HPDE6-E6E7 (cell line): Measurements from ENCODE around the gene UBE2S.

Experiments
- DNase-seq: peaks from one replicate; pipeline ENCODE4 v3.0.0; 2011; ENCODE audit warnings: missing footprints; ENCODE audit errors: extremely low spot score

Gene UBE2S

DNA sequence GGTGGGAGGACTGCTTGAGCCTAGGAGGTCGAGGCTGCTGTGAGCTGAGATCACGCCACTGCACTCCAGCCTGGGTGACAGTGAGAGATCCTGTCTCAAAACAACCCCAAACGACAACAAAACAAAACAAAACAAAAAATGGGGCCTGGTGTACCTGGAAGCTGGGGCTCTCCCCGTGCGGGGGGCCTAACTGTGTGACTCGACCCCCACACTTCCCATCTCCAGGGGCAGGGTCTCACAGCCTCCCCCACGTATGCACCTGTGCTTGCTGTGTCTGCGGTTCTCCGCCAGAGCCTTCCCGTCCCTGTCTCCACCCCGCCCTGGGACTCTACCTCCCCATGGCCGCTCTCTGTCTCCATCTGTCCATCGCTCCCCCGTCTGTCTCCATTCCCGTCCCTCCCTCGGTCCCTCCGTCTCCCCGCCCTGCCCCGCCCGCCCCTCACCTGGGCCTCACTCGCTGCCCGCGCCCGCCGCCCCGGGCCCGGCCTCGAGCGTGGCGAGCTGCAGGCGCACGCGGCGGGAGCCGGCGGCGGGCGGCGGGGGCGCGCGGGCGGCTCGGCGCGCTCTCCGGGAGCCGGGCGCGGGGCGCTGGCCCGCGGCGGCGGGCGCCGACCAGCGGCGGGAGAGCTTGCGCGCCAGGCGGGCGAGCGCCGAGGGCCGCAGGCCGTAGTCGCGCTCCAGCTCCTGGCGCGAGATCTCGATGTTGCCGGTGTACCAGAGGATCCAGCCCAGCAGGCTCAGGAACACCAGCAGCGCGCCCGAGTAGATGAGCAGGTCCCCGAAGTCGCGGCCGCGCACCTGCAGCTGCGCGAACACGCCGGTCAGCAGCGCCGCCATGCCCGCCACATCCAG lies 24.1 kb downstream of the UBE2S start:
- DNase-seq: no peak

GRCh38 chr19:55382522-55383054 lies 25.0 kb downstream of the UBE2S start:
- no peak for DNase-seq

GRCh38 chr19:55382013-55382412 lies 25.6 kb downstream of the UBE2S start:
- no peak for DNase-seq

- no peak for DNase-seq
These were observed 28.4 kb downstream of the UBE2S start for GRCh38 chr19:55379174-55379573.

GRCh38 chr19:55377356-55378131 lies 30.0 kb downstream of the UBE2S start:
- DNase-seq: no peak

GRCh38 chr19:55376241-55376933 lies 31.2 kb downstream of the UBE2S start, which contains the start of gene TMEM190:
Gene TMEM190 (plus strand): TSS chr19:55376826. CDS start chr19:55376854, 28 bp downstream.
- DNase-seq: no peak

GRCh38 chr19:55373993-55374757 lies 33.4 kb downstream of the UBE2S start:
- DNase-seq: no peak

GRCh38 chr19:55373306-55373992 lies 34.1 kb downstream of the UBE2S start:
- no peak for DNase-seq

DNA sequence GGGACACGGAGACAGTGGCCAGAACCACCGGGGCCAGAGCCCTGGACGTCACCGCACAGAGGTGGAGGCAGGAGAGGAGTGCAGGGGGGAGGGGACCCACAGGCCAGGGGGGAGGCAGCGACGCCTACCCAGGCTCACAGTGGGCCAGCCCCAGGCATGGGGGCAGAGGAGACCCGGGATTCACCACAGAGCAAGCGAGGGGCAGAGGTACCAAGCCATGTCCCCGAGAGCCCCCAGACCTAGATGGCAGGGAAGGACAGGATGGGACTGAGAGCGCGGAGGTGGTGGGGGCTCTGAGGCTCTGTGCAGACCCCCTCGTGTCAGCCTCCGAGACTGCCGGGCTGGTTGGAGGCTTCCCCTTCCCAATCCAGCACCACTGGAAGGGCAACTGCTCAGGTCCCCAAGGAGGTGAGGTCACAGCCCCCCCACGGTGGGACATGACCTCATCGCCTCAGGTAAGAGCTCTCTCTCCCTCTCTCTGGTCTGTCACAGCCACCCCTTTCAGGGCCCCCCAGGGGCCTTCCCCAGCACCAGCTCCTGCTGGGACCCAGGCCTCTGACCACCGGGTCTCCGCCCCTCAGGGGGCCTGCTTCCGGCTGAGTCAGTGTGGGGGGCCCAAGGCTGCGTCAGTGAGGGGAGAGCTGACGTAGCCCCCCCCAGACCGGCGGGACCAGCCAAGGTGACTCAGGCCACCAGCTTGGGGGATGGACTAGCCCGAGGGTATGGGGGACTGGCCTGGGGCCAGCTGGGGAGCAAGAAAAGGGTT lies 35.1 kb downstream of the UBE2S start:
- DNase-seq: no peak

DNA sequence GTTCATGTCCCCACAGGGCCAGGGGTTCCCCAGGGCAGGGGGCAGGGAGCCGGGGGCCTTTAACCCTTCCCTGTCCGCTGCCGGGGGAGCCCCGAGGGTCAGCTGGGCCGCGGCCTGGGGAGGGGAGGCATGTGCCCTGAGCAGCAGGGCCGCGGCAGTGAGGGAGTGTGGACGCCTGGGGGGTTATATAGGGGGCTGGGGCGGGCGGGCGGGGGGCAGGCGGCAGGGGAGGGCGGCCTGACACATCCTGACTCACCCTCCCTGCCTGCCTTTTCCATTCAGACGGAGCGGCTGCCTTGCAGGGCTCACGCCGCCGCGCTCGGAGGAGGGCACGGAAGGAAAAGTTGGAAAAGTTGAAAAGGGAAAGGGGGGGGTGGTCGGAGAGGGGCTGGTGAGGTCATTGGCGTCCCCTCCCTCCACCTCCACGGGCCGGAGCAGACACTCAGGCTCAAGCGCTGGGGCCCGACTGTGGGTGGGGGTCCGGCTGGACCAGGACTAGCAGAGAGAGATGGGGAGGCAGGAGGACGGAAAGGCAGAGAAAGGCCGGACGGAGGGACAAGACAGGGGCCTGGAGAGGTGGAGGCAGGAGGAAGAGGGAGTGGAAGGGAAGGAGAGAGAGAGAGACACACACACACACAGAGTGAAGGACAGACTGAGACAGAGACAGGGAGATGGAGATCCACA lies 37.1 kb downstream of the UBE2S start, which contains the start of gene IL11:
TSS of gene IL11 (minus strand) at position 159 of the 684 bp plus-strand sequence. CDS start at position 6, 153 bp downstream.
- no peak for DNase-seq

- DNase-seq: peak; percentile 83
These were observed 37.8 kb downstream of the UBE2S start for GRCh38 chr19:55369653-55370304.

DNA sequence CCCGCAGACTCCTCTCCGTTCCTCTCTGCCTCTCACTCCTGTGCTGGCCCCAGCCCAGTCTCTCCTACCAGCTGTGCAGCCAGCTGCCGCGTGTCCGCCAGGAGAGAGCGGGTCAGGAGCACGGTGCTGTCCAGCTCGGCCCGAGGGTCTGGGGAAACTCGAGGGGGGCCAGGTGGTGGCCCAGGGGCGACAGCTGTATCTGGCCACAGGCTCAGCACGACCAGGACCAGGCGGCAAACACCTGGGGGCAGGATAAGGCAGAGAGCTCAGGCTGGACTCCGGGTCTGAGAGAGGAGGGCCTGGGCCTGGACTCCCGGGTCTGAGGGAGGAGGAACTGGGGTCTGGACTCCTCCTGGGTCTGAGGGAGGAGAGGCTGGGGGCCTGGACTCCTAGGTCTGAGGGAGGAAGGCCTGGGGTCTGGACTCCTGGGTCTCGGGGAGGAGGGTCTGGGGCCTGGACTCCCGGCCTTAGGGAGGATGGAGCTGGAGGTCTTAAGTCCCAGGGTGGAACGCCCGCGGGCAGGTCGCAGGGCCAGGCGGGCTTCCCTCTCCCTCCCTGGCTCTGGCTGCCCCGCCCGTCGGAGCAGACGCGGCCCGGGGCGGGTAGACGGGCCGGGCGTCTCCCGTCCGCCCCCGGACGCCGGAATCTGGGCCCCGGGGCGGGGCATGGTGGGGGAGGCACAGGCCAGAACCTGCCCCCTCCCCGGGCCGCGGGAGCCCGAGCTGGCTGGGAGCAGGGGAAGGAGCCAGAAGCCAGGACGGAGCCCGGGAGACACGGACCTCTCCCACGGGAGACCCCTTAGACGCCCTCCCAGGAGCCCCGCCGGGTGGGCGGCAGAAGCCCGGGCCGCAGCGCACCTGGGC lies 38.7 kb downstream of the UBE2S start:
- DNase-seq: no peak

DNA sequence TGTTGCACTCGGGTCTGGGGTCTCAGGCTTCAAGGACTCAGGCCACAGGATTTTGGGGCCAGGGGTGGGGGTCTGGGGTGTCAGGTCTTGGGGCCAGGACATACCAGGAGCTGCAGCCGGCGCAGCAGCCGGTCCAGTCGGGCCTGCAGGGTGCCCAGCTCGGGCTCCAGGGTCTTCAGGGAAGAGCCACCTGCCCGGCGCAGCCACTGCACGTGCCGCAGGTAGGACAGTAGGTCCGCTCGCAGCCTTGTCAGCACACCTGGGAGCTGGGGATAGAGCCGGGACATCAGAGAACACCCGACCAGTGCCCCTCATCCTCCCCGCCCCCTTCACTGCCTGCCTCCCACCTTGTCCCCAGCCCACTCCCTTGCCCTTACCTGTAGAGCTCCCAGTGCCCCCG lies 39.5 kb downstream of the UBE2S start:
- DNase-seq: no peak

GRCh38 chr19:55366790-55367189 lies 40.8 kb downstream of the UBE2S start:
- no peak for DNase-seq

DNA sequence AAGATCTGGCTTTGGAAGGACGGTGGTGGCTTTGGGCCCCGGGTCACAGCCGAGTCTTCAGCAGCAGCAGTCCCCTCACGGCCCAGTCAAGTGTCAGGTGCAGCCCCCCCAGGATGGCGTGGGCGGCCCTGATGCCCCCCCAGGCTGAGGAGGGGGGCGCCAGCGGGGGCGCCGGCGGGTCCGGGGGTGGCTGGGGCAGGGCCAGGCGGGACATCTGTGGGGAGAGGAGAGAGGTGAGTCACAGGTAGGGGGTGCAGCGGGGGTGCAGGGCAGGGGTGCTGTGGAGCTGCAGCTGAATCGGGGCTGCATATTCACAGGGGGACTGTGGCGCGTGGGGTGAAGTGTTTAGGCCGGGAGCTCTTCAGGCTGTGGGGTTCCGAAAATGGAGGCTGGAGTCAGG lies 41.6 kb downstream of the UBE2S start:
- DNase-seq: no peak

DNA sequence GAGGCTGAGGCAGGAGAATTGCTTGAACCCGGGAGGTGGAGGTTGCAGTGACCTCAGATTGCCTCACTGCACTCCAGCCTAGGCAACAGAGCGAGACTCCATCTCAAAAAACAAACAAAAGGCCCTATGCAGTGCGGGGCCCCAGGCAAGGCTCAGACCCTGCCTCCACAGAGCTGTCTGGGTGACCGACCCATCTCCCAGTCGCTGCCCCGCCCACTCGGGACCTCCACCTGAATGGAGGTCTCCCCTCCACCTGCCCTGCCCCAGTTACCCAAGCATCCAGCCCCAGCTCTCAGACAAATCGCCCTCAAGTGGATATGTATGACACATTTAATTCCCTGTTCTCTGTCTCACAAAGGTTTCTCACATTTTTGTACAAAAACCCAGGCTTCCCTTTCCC lies 42.3 kb downstream of the UBE2S start:
- DNase-seq: no peak

- DNase-seq: no peak
These were observed 44.4 kb downstream of the UBE2S start, which contains the start of gene GARIN5B for GRCh38 chr19:55362990-55363716. Gene GARIN5B (minus strand): TSS chr19:55363260. CDS start chr19:55363066, 194 bp downstream.
